ENCODE data around the gene FNBP1. TPM values are rescaled to one million over a fixed set of nuclear protein-coding genes. Genes with fewer than 3 reads are reported as not detected.
"Not testable (repeated sequence)": the region's sequence is repeated elsewhere in the genome, so short reads cannot be mapped to it uniquely, and the experiment has no call there.

The FNBP1 gene
- total RNA-seq, 2 donors from 2014 or later: 71.5 to 80.3 TPM

DNA sequence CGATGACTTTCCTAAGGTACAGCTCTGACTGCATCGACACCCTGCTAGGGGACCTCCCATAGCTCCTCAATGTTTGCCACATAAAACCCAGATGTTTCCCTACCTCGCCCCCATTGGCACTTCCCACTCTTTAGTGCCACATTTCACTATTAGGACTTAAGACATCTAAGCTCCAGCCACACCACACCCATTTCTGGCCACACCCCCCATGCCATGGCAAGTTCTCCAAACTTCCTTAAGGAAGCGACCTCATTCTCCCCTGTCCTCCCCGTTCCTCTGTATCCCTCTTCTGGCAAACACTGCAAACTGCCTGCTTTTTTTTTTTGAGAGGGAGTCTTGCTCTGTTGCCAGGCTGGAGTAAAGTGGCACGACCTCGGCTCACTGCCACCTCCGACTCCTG, 144.8 kb downstream of the FNBP1 start:
- TF ChIP-seq, protein P1, sequence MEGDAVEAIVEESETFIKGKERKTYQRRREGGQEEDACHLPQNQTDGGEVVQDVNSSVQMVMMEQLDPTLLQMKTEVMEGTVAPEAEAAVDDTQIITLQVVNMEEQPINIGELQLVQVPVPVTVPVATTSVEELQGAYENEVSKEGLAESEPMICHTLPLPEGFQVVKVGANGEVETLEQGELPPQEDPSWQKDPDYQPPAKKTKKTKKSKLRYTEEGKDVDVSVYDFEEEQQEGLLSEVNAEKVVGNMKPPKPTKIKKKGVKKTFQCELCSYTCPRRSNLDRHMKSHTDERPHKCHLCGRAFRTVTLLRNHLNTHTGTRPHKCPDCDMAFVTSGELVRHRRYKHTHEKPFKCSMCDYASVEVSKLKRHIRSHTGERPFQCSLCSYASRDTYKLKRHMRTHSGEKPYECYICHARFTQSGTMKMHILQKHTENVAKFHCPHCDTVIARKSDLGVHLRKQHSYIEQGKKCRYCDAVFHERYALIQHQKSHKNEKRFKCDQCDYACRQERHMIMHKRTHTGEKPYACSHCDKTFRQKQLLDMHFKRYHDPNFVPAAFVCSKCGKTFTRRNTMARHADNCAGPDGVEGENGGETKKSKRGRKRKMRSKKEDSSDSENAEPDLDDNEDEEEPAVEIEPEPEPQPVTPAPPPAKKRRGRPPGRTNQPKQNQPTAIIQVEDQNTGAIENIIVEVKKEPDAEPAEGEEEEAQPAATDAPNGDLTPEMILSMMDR (IDR thresholded peaks at IDR 0.05): no peak
- no peaks in the 10 kb centered on the region for H3K27me3 ChIP-seq (replicated peaks; ENCODE audit: insufficient read depth)
- ATAC-seq (ENCODE audit: insufficient number of reproducible peaks, low FRiP score, low read depth) (no peak), DNase-seq (ENCODE audit: low spot score) (no peak)
- no peak overlapping the region for H3K4me3 ChIP-seq
- H3K27ac ChIP-seq: no peak overlapping the region
- H3K4me1 ChIP-seq (ENCODE audit: control insufficient read depth in 1 of 2, low read depth in 2 of 2): peaks cover under 1 to 1% of the 10 kb centered on the region in 2 donors
- no peaks in the 10 kb centered on the region for H3K9me3 ChIP-seq
- H3K36me3 ChIP-seq: peaks cover 48% of the 10 kb centered on the region

DNA sequence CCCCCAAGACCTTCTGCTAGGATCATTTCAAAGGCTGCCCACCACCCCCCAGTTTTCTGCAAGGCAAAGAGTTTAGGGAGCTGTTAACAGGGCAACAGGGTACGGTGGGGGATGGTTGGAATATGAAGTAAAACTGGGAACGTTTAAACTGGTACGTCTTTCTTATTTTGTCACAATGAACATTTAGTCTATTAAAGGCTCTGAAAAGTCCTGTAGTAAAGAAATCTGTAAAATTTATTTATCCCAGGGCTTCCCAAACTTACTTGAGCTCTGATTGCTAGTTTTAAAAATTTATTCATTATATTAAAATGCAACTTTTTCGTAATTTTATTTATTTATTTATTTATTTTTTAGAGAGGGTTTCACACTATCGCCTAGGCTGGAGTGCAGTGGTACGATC, 145.7 kb downstream of the FNBP1 start:
- peaks cover 8 to 10% of the 10 kb centered on the region in 2 donors for H3K4me1 ChIP-seq (ENCODE audit: control insufficient read depth in 1 of 2, low read depth in 2 of 2)
- H3K9me3 ChIP-seq: no peaks in the 10 kb centered on the region
- DNase-seq (ENCODE audit: low spot score) (no peak), ATAC-seq (ENCODE audit: insufficient number of reproducible peaks, low FRiP score, low read depth) (no peak)
- no peak overlapping the region for H3K27ac ChIP-seq
- TF ChIP-seq, protein P1 (IDR thresholded peaks at IDR 0.05): no peak
- peaks cover 42% of the 10 kb centered on the region for H3K36me3 ChIP-seq
- no peaks in the 10 kb centered on the region for H3K27me3 ChIP-seq (replicated peaks; ENCODE audit: insufficient read depth)
- H3K4me3 ChIP-seq: no peak overlapping the region

DNA sequence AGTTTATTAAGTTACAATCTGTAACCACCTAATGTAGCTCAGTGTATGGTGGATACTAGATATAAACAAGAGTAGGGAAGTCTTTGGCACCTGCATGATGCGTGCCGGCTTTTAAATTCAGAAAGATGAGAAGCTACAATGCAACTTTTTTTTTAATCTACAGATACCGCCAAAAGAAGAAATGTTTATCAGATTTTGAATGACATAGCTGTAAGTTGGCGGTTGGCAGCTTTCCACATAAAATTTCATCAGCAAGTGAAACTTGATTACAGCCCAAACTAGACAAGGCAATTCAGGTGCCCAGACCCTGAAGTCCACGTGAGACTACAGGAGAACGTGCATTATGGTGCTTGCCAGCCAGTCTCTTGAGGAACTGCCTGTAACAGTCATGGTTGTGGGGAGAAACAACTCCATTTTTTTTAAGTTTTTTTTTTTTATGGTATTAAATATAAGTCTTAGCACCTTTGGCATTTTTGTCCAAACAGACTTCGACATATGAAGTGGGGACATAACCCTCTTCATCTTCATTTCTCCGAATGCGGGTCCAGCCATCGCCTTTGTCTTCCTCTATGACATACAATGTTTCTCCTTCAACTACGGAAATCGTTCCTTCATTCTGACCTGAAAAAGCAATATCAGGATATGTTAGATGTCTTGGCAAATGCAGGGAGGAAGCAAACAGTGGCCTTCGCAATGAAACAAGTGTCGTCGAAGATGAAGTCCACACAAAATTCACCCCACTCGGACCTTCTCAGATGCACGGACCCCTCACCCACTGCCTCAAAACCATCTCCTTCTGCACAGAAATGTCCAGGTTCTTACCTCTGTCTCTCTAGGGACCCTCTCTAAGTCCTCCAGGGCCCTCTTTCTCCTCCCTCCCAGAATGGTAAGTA, 147.4 kb downstream of the FNBP1 start:
- DNase-seq (ENCODE audit: low spot score) (no peak), ATAC-seq (ENCODE audit: insufficient number of reproducible peaks, low FRiP score, low read depth) (no peak)
- Histone ChIP-seq H3K4me1 (ENCODE audit: control insufficient read depth in 1 of 2, low read depth in 2 of 2) (peaks cover 14 to 26% of the 10 kb centered on the region in 2 donors), H3K9me3 (no peaks in the 10 kb centered on the region), H3K36me3 (peaks cover 32% of the 10 kb centered on the region), H3K27ac (no peak overlapping the region), H3K4me3 (no peak overlapping the region), H3K27me3 (replicated peaks; ENCODE audit: insufficient read depth) (no peaks in the 10 kb centered on the region)
- TF ChIP-seq, protein P1 (IDR thresholded peaks at IDR 0.05): no peak

DNA sequence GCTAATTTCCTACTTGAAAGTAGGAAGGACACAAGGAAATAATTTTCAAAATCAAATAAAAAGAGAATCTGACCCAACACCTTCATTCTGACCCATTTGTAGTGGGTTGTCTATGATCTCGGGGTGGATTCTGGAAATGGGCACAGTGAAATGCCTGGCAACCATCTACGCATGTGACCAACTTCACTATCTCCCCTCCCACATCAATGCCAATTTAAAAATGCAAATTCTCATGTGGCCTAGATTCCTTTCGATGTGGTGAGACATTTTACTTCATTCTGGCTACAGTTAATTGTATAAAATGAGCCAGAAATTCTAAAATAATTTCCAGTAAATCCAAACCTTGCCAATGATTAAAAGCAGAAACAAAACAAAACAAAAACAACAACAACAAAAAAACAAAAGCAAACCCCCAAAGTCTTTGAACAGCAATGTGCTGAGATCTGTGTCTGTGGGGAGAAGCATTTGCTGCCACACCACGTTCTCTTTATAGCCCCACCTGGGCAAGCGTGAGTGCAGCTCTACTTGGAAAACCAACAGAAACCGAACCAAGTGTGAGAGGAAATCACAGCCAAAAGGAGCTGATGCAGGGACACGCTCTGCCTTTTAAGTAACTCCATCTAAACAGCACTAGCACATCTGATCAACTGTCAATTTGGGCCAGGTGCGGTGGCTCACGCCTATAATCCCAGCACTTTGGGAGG, 148.7 kb downstream of the FNBP1 start:
- TF ChIP-seq, protein P1 (IDR thresholded peaks at IDR 0.05): no peak
- H3K27me3 ChIP-seq (replicated peaks; ENCODE audit: insufficient read depth): no peaks in the 10 kb centered on the region
- no peaks in the 10 kb centered on the region for H3K9me3 ChIP-seq
- DNase-seq (ENCODE audit: low spot score) (no peak), ATAC-seq (ENCODE audit: insufficient number of reproducible peaks, low FRiP score, low read depth) (no peak)
- peaks cover 14 to 26% of the 10 kb centered on the region in 2 donors for H3K4me1 ChIP-seq (ENCODE audit: control insufficient read depth in 1 of 2, low read depth in 2 of 2)
- no peak overlapping the region for H3K4me3 ChIP-seq
- peaks cover 19% of the 10 kb centered on the region for H3K36me3 ChIP-seq
- H3K27ac ChIP-seq: peak overlapping the region in 1 of 2 donors; percentile 35

DNA sequence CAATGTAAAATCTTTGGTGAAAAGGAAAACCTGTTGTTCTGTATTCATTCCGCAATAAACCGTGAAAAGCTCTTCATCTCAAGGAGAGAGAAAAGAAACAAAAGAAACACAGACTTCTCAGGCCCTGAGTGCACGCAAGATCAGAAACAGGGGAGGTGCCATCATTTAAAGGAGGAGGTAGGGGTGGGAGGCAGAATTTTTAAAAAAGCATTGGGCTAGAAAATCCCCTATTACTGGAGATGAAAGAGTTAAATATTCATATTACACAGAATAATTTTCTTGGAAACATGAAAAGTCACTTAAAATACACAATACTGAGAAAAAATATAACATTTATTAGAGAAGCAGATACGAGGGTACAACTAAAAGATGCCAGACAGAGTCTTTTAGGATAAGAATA, 151.4 kb downstream of the FNBP1 start:
- H3K9me3 ChIP-seq: no peaks in the 10 kb centered on the region
- ATAC-seq (ENCODE audit: insufficient number of reproducible peaks, low FRiP score, low read depth) (no peak), DNase-seq (ENCODE audit: low spot score) (no peak)
- TF ChIP-seq, protein P1 (IDR thresholded peaks at IDR 0.05): no peak
- H3K4me3 ChIP-seq: peak overlapping the region; percentile 21
- peaks cover 6% of the 10 kb centered on the region for H3K36me3 ChIP-seq
- H3K4me1 ChIP-seq (ENCODE audit: control insufficient read depth in 1 of 2, low read depth in 2 of 2): peaks cover 15 to 33% of the 10 kb centered on the region in 2 donors
- no peaks in the 10 kb centered on the region for H3K27me3 ChIP-seq (replicated peaks; ENCODE audit: insufficient read depth)
- peak overlapping the region; percentile 48 to 53 for H3K27ac ChIP-seq

DNA sequence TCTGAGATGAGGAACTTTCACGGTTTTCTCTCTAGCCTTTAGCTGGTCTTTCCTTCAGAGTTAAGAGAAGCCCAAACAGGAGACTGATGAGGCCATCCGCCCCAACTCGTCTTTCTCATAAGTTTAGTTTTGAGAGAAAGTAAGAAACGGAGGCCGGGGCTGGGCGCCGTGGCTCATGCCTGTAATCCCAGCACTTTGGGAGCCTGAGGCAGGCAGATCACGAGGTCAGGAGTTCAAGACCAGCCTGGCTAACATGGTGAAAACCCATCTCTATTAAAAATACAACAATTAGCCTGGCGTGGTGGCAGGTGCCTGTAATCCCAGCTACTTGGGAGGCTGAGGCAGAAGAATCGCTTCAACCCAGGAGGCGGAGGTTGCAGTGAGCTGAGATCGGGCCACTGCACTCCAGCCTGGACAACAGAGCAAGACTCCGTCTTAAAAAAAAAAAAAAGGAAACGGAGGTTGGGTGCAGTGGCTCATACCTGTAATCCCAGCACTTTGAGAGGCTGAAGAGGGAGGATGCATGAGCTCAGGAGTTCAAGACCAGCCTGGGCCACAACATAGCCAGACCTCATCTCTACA, 152.2 kb downstream of the FNBP1 start:
- DNase-seq (ENCODE audit: low spot score); H3K4me3 ChIP-seq; ATAC-seq (ENCODE audit: insufficient number of reproducible peaks, low FRiP score, low read depth); H3K27ac ChIP-seq; H3K36me3 ChIP-seq; H3K9me3 ChIP-seq; H3K27me3 ChIP-seq (replicated peaks; ENCODE audit: insufficient read depth): not testable (repeated sequence)
- H3K4me1 ChIP-seq (ENCODE audit: control insufficient read depth in 1 of 2, low read depth in 2 of 2): peaks cover 21 to 41% of the 10 kb centered on the region in 2 donors

Data from thoracic aorta (tissue), 2 donors.